Karpas-422 (cell line): ENCODE results near the gene OXA1L. TPM values are rescaled to one million over a fixed set of nuclear protein-coding genes. Genes with fewer than 3 reads are reported as not detected.
"Not testable (repeated sequence)": the region's sequence is repeated elsewhere in the genome, so short reads cannot be mapped to it uniquely, and the experiment has no call there.

Experiments
- DNase-seq: peaks from one replicate; pipeline ENCODE4 v3.0.0-alpha.2; 2015
- H2AFZ ChIP-seq: fragments of 200-600 bp; sonication (generic); 2 replicates; pipeline ENCODE4 v1.6.1; 2014; ENCODE audit warnings: antibody characterized with exemption, low read length, mixed read lengths
- H3K27ac ChIP-seq: fragments of 200-600 bp; sonication (generic); 2 replicates; pipeline ENCODE4 v1.5.1; 2014; ENCODE audit warnings: mild to moderate bottlenecking, low read length, moderate library complexity
- H3K27me3 ChIP-seq: fragments of 200-600 bp; sonication (generic); 2 replicates; pipeline ENCODE4 v1.6.1; 2014; ENCODE audit warnings: low read length, mixed read lengths
- H3K36me3 ChIP-seq: fragments of 200-600 bp; sonication (generic); 2 replicates; pipeline ENCODE4 v1.6.1; 2014; ENCODE audit warnings: low read length, mixed read lengths; ENCODE audit not compliant: insufficient read depth
- H3K4me1 ChIP-seq: fragments of 200-600 bp; sonication (generic); 2 replicates; pipeline ENCODE4 v1.6.1; 2014; ENCODE audit warnings: mild to moderate bottlenecking, low read length, mixed read lengths
- H3K4me2 ChIP-seq: fragments of 200-600 bp; sonication (generic); 2 replicates; pipeline ENCODE4 v1.6.1; 2014; ENCODE audit warnings: low read length, low read depth, mild to moderate bottlenecking; ENCODE audit not compliant: poor library complexity, severe bottlenecking
- H3K4me3 ChIP-seq: fragments of 200-600 bp; sonication (generic); 2 replicates; pipeline ENCODE4 v1.5.1; 2014; ENCODE audit warnings: mild to moderate bottlenecking, antibody characterized with exemption, low read length, mixed read lengths
- H3K79me2 ChIP-seq: fragments of 200-600 bp; sonication (generic); 2 replicates; pipeline ENCODE4 v1.6.1; 2014; ENCODE audit warnings: mild to moderate bottlenecking, low read length, mixed read lengths
- H3K9ac ChIP-seq: fragments of 200-600 bp; sonication (generic); 2 replicates; pipeline ENCODE4 v1.6.0; 2014; ENCODE audit warnings: low read length
- H3K9me2 ChIP-seq: fragments of 200-600 bp; sonication (generic), shearing (Covaris generic); replicated peaks from 2 replicates; pipeline ENCODE4 v1.6.0; 2014; ENCODE audit warnings: mild to moderate bottlenecking, low read length, moderate library complexity; ENCODE audit not compliant: insufficient read depth
- H3K9me3 ChIP-seq: fragments of 300-700, 200-600 bp; sonication (generic); 2 replicates; pipeline ENCODE4 v1.6.1; 2014; ENCODE audit warnings: low read length, mixed read lengths
- H4K20me1 ChIP-seq: fragments of 200-600 bp; sonication (generic); 2 replicates; pipeline ENCODE4 v1.6.1; 2014; ENCODE audit warnings: mild to moderate bottlenecking, antibody characterized with exemption, low read length, low read depth; ENCODE audit not compliant: insufficient read depth
- total RNA-seq: library from RNA; depleted of rRNA; stranded (reverse); fragments of >200 nt; shearing (Covaris generic); gene quantifications from 2 replicates; pipeline ENCODE4 v1.2.3, GENCODE V29; 2014; ENCODE audit warnings: low replicate concordance

Gene OXA1L
- total RNA-seq, 1 experiment from 2014 or later, result 484 TPM

DNA sequence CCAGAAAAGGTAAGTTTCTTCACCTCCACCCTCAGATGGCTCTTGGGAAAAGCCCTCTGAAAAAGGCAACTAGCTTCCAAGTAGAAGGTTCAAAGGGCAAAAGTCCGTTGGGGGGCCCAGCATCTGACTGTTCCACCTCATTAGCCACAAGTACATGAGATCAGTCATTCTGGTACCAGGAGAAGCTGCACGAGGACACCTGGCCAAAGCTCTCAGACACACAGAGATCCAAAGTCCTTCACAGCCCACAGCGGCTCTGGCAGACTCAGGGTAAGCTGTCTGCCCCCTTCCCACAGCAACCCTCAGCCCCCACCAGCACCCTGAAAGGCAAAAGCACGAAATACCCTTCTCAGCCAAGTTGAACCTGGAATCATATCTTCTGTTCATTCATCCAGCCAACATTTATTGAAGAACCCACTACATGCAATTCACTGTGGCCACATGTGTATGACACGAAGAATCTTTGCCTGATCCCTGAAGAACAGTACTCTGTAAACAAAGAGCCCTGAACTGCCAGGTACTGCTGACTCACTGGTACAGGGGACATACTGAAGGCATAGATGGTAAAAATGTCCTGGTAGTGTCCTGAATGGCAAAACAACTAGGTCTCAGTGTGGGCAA, 29.7 kb downstream of the OXA1L start:
- Histone ChIP-seq H3K9me3 (no peaks in the 10 kb centered on the region), H2AFZ (no peak overlapping the region), H3K4me3 (no peak overlapping the region), H3K79me2 (no peaks in the 10 kb centered on the region), H3K9ac (no peak overlapping the region), H3K27me3 (no peaks in the 10 kb centered on the region), H3K27ac (no peak overlapping the region), H3K4me1 (peaks cover 27% of the 10 kb centered on the region), H4K20me1 (no peaks in the 10 kb centered on the region), H3K36me3 (no peaks in the 10 kb centered on the region), H3K9me2 (no peaks in the 10 kb centered on the region), H3K4me2 (no peak overlapping the region)
- no peak for DNase-seq

DNA sequence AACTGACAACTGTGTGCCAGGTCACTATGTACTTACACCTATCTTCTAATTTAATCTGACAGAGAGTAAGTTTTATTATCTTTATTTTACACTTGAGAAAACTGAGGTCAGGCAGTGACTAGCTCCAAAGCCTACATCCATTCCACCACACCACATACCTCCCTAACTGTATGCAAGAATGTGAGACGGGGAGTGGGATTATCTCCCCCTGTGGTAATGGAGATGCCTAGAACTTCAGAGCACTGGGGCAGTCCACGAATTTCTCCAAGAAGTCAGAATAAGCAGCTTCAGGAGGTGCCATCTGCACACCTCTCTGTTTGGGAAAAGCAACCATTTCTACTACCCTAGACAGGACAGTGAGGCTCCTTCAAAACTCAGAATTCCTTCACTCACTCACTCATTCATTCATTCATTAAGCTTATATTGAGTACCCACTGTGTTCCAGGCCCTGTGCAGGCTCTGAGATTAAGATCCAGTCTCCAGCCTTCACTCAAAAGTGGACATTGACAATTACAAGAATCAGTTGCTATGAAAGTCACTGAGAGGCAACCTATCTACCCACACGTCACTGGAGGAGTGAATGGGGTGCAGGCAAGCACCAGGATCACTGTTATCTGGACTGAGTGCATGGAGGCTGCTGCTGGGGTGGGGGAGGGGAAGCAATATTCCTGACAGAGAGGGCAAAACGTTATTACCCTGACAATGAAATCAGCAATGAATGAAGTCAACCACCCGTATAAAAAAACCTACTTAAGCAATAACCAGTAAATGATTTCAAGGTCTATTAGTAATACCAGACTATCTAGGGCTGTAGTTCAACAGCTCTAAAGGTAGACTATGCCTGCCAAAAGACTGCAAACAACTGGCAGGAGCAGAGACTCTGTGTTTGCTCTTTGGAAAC, 30.8 kb downstream of the OXA1L start:
- Histone ChIP-seq H3K36me3 (no peaks in the 10 kb centered on the region), H3K4me3 (no peak overlapping the region), H3K27ac (no peak overlapping the region), H3K9me3 (no peaks in the 10 kb centered on the region), H3K4me1 (peaks cover 23% of the 10 kb centered on the region), H4K20me1 (no peaks in the 10 kb centered on the region), H3K79me2 (no peaks in the 10 kb centered on the region), H3K27me3 (no peaks in the 10 kb centered on the region), H3K4me2 (no peak overlapping the region), H3K9ac (no peak overlapping the region), H2AFZ (no peak overlapping the region), H3K9me2 (no peaks in the 10 kb centered on the region)
- DNase-seq, result no peak

DNA sequence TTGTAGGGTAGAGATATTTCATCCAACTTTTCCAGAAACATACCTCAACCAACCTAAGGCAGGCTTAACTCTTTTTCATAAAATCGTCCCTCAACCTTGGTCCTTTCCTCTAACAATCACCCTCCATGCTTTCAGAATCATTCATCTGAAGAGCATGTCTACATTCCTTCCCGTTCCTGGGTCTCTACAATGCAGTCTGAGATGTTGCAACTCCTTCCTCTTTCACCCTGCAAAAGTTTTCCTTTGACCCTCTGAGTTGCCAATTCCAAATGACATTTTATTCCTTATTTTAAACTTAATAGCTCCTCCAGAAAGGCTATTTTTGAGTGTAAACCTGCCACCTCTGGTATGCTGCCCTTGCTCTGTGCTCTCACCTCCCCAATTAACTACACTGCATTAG, 32.0 kb downstream of the OXA1L start:
- no peaks in the 10 kb centered on the region for H3K79me2 ChIP-seq

DNA sequence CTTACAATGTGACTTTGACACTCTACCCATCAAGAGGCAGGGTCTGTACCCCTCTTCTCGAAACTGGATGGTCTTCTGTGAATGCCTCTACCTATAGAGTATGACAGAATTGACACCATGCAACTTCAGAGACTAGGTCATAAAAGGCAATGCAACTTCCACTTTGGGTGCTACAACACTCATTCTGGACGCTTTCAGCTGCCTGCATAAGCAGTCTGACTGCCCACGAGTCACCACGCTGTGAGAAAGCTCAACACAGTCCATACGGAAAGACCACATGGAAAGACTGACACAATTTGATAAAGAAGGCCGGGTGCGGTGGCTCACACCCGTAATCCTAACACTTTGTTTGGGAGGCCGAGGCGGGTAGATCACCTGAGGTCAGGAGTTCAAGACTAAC, 33.9 kb downstream of the OXA1L start:
- no peak overlapping the region for H3K4me2 ChIP-seq
- no peaks in the 10 kb centered on the region for H4K20me1 ChIP-seq

More for the DNA sequence above, 32.0 kb downstream of the OXA1L start:
- no peak overlapping the region for H3K9ac ChIP-seq
- no peak overlapping the region for H3K4me3 ChIP-seq
- H3K4me1 ChIP-seq, result peaks cover 31% of the 10 kb centered on the region
- no peaks in the 10 kb centered on the region for H3K36me3 ChIP-seq
- no peaks in the 10 kb centered on the region for H3K9me2 ChIP-seq
- no peaks in the 10 kb centered on the region for H4K20me1 ChIP-seq
- no peaks in the 10 kb centered on the region for H3K27me3 ChIP-seq
- no peak overlapping the region for H2AFZ ChIP-seq
- H3K4me2 ChIP-seq, result no peak overlapping the region
- DNase-seq, result no peak
- no peak overlapping the region for H3K27ac ChIP-seq
- no peaks in the 10 kb centered on the region for H3K9me3 ChIP-seq

DNA sequence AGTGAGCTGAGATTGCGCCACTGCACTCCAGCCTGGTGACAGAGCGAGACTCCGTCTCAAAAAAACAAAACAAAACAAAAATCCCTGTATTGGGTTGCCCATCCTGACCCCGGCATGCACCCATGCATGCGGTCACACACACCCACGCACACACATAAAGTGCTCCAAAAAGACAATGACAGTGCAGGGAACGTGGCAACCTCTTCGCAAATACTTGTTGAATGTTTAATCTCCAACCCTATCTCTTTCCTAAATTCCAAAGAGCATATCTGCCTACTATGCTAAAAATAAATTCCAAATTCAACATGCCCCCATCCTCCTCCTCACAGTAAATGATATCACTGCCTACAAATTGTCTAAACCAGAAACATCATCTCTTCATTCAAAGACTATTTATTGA, 35.2 kb downstream of the OXA1L start:
- Histone ChIP-seq H3K27ac (no peak overlapping the region), H3K79me2 (no peaks in the 10 kb centered on the region), H3K9me2 (no peaks in the 10 kb centered on the region), H3K36me3 (no peaks in the 10 kb centered on the region), H3K27me3 (no peaks in the 10 kb centered on the region), H3K4me3 (no peak overlapping the region), H3K9ac (no peak overlapping the region), H3K4me2 (no peak overlapping the region), H3K4me1 (peaks cover 32% of the 10 kb centered on the region), H3K9me3 (no peaks in the 10 kb centered on the region), H2AFZ (no peak overlapping the region), H4K20me1 (no peaks in the 10 kb centered on the region)
- DNase-seq, result no peak

More for the DNA sequence above, 33.9 kb downstream of the OXA1L start:
- peaks cover 36% of the 10 kb centered on the region for H3K4me1 ChIP-seq
- no peak overlapping the region for H3K4me3 ChIP-seq
- H3K9ac ChIP-seq, result no peak overlapping the region
- no peaks in the 10 kb centered on the region for H3K27me3 ChIP-seq
- no peaks in the 10 kb centered on the region for H3K36me3 ChIP-seq
- no peak overlapping the region for H2AFZ ChIP-seq
- no peak overlapping the region for H3K27ac ChIP-seq
- no peaks in the 10 kb centered on the region for H3K9me3 ChIP-seq
- H3K79me2 ChIP-seq, result no peaks in the 10 kb centered on the region
- no peak for DNase-seq
- no peaks in the 10 kb centered on the region for H3K9me2 ChIP-seq

- Histone ChIP-seq H3K9me3 (no peaks in the 10 kb centered on the region), H3K9me2 (no peaks in the 10 kb centered on the region), H3K36me3 (no peaks in the 10 kb centered on the region), H4K20me1 (no peaks in the 10 kb centered on the region), H3K27me3 (no peaks in the 10 kb centered on the region), H2AFZ (no peak overlapping the region), H3K4me2 (no peak overlapping the region), H3K9ac (no peak overlapping the region), H3K27ac (no peak overlapping the region), H3K79me2 (no peaks in the 10 kb centered on the region), H3K4me1 (peaks cover 25% of the 10 kb centered on the region), H3K4me3 (no peak overlapping the region)
- DNase-seq, result no peak
Measured at GRCh38 chr14:22802860-22803686, 36.6 kb downstream of the OXA1L start.

GRCh38 chr14:22803687-22803974, 37.1 kb downstream of the OXA1L start:
- Histone ChIP-seq H3K79me2 (no peaks in the 10 kb centered on the region), H3K27ac (no peak overlapping the region), H3K4me2 (no peak overlapping the region), H3K9me2 (no peaks in the 10 kb centered on the region), H2AFZ (no peak overlapping the region), H3K9me3 (no peaks in the 10 kb centered on the region), H3K4me3 (no peak overlapping the region), H3K27me3 (no peaks in the 10 kb centered on the region), H3K4me1 (peaks cover 21% of the 10 kb centered on the region), H3K9ac (no peak overlapping the region), H3K36me3 (no peaks in the 10 kb centered on the region), H4K20me1 (no peaks in the 10 kb centered on the region)
- DNase-seq, result no peak

- not testable (repeated sequence) for H3K9me2 ChIP-seq, H3K9ac ChIP-seq, H3K27me3 ChIP-seq, H3K79me2 ChIP-seq, H3K4me2 ChIP-seq, H3K36me3 ChIP-seq, H3K9me3 ChIP-seq, H2AFZ ChIP-seq, DNase-seq, H3K27ac ChIP-seq, H3K4me3 ChIP-seq, H4K20me1 ChIP-seq
- H3K4me1 ChIP-seq, result peaks cover 21% of the 10 kb centered on the region
Measured at GRCh38 chr14:22805235-22805634, 38.7 kb downstream of the OXA1L start.
